NB4 (cell line): ENCODE measurements around the gene GDI2.
"Not testable (repeated sequence)": the region's sequence is repeated elsewhere in the genome, so short reads cannot be mapped to it uniquely, and the experiment has no call there.

Experiments
- DNase-seq: peaks from one replicate; pipeline ENCODE4 v3.0.0; 2010; ENCODE audit warnings: low read depth
- H3K4me3 ChIP-seq: one replicate; pipeline ENCODE4 v1.5.1; 2011; ENCODE audit warnings: mild to moderate bottlenecking, low read depth, low read length, moderate library complexity
- CTCF ChIP-seq: IDR thresholded peaks from one replicate; pipeline ENCODE4 v1.5.1; 2012; ENCODE audit warnings: low read depth, low read length
- MAX ChIP-seq: IDR thresholded peaks from 2 replicates; pipeline ENCODE4 v1.6.1; 2011; ENCODE audit warnings: low read depth, low read length
- MYC ChIP-seq: IDR thresholded peaks from 2 replicates; pipeline ENCODE4 v1.6.1; 2011; ENCODE audit warnings: low read depth, low read length
- POLR2A ChIP-seq: IDR thresholded peaks from 2 replicates; pipeline ENCODE4 v1.6.1; 2011; ENCODE audit warnings: mild to moderate bottlenecking; ENCODE audit not compliant: insufficient read length; ENCODE audit errors: extremely low read depth

GDI2 gene

GRCh38 chr10:5779730-5780129, 33.5 kb downstream of the GDI2 start:
- DNase-seq = no peak
- H3K4me3 ChIP-seq = no peak overlapping the region
- TF ChIP-seq CTCF (no peak), POLR2A (no peak), MAX (no peak), MYC (no peak)

- H3K4me3 ChIP-seq, DNase-seq: not testable (repeated sequence)
Measured at GRCh38 chr10:5777758-5778157, 35.5 kb downstream of the GDI2 start.

GRCh38 chr10:5776881-5777197, 36.4 kb downstream of the GDI2 start:
- DNase-seq = no peak
- no peak for TF ChIP-seq MYC
- no peak for TF ChIP-seq MAX
- no peak for TF ChIP-seq CTCF
- TF ChIP-seq POLR2A = no peak
- no peak overlapping the region for H3K4me3 ChIP-seq

GRCh38 chr10:5776136-5776880, 36.9 kb downstream of the GDI2 start:
- no peak for TF ChIP-seq MAX
- TF ChIP-seq MYC = no peak
- no peak for TF ChIP-seq POLR2A
- TF ChIP-seq CTCF = no peak
- H3K4me3 ChIP-seq = no peak overlapping the region
- no peak for DNase-seq

- no peak for DNase-seq
- H3K4me3 ChIP-seq = no peak overlapping the region
- TF ChIP-seq MYC (no peak), CTCF (no peak), POLR2A (no peak), MAX (no peak)
Measured at GRCh38 chr10:5775685-5776084, 37.5 kb downstream of the GDI2 start.

GRCh38 chr10:5774987-5775620, 38.1 kb downstream of the GDI2 start:
- DNase-seq = no peak
- H3K4me3 ChIP-seq = no peak overlapping the region
- no peak for TF ChIP-seq CTCF
- no peak for TF ChIP-seq MYC
